HG02852 (cell line): ENCODE measurements around the gene POR.

Experiments used
- ATAC-seq: cut with Tn5 transposase; IDR thresholded peaks from one replicate; pipeline ENCODE4 v1.9.1; 2021; ENCODE audit warnings: mild to moderate bottlenecking, moderate library complexity; ENCODE audit not compliant: unreplicated experiment

The POR gene

DNA sequence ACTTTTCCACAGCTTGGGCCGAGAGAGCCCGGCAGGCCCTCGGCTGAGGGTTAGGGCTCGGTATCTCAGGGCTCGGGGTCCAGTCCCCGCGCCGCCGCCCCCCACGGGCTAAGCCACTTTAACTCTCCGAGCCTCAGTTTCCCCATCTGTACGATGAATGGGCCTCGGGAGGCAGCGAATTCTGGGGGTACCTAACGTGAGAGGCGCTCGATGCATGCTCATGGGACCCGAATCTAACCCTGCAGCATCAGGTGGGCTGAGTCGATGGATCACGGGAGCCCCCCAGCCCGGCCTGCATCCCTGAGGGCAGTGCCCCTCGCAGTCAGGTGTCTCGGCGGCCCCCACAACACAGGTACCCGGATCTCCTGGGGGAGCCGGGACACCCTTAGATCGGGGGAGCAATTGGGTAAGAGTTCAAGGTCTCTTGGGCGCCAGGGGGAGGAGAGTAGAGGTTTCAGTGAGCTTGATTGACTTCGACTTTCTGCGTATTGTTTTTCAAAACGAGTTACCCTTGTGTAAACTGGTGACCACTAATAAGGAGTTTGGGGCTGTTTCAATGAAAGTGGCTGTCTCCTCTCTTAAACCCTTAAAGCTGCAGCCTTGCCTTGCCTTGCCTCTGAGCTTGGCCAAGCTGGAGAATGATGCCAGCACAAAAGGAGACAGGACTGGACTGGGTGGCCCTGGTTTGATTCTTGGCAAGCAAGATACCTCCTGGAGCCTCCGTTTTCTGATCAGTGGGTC lies 631 bp downstream of the POR start:
- ATAC-seq, result peak; percentile 20

DNA sequence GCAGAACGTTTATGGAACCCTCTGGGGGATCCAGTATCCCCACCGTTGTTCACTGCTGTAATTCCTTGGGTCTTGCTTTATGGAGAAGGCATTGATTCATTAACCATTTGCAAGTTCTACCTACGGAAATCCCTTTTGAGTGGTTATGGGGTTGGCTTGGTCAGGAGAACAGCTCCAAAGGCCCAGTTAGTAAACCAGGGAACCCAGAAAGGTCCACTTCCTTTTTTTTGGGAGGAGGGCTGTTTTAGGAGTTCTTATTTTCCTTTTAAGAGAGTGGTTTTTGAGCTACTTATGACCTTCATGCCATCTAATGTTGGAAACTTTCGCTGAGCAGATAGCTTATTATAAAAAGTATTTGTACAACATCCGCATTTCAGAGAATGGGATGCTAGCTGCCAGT lies 1.3 kb downstream of the POR start:
- no peak for ATAC-seq

DNA sequence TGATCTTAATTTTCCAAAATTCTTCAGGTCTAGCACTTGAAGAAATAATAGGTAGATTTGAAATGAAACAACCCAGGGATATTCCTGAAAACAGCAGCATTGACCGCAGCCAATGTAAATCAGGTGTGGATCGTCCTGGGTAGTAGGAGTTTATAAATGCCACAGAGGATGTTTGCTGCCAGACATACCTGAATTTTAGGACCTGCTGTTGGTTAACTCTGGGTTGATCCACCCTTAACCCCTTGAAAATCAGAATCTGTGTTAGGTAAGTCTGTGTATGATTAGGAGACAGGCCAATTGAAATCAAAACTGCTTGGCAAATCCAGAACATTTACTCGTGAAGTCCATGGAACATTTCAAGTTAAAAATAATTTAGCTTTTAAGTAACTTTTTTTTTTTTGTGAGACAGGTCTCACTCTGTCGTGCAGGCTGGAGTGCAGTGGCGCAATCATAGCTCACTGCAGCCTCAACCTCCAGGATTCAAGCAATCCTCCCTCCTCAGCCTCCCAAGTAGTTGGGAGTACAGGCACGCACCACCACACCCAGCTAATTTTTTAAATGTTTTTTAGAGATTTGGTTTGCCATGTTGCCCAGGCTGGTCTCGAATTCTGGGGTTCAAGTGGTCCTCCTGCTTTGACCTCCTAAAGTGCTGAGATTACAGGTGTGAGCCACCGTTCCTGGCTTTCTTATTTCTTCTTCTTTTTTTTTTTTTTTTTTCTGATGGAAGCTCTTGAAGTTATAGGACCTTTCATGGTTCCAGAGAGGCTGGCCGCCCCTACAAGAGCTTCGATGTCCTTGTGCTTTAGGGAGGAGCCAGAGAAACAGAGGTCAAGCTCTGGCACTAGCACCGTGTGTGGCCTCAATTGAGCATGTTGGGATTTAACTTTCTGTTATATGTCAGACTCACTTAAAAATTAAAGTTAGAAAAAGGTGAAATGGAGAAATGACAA lies 2.0 kb downstream of the POR start:
- ATAC-seq, result no peak

DNA sequence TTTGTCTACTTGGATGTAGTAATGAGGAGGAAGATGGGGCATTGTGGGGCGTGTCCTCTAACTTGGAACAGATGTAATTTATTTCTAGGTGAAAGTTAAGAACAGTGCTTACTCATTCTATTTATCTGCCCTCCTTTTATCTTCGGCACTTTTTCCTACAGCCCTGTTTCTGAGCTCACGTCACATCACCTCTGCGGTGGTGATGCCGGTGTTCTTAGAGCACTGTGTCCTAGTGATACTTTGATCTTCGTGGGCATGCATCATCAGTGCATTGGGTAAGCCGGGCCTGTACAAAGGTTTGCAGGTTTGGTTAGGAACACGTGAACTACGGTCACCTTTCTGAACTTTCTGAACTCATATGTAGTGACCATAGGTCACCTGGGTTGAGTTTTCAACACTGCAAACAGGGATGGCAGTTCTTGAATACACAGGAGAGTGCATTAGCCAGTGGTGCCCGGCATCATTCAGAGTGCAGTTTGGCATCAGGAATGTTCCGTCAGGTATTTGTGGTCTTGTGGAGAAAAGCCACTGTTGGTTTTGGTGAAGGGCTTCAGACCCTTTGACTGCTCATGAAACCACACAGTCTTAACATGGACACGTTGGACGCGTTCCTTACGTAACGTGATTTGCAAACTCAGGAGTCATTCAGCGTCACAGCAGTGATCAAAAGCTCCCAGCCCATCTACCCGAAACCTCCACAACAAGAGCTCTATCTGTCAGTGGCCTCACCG lies 5.6 kb downstream of the POR start:
- no peak for ATAC-seq

DNA sequence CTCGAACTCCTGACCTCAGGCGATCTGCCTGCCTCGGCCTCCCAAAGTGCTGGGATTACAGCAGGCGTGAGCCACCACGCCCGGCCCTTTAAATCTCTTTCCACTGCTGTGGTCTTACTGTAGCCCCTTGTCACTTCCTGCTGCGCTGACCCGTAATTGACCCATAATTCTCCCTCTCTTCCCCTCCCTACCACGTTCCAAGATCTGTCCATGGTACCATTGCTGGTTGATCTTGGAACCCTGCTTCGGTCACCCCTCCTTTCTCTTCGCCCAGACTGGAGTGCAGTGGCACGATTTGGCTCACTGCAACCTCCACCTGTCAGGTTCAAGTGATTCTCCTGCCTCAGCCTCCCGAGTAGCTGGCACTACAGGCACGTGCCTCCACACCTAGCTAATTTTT lies 6.5 kb downstream of the POR start:
- no peak for ATAC-seq

DNA sequence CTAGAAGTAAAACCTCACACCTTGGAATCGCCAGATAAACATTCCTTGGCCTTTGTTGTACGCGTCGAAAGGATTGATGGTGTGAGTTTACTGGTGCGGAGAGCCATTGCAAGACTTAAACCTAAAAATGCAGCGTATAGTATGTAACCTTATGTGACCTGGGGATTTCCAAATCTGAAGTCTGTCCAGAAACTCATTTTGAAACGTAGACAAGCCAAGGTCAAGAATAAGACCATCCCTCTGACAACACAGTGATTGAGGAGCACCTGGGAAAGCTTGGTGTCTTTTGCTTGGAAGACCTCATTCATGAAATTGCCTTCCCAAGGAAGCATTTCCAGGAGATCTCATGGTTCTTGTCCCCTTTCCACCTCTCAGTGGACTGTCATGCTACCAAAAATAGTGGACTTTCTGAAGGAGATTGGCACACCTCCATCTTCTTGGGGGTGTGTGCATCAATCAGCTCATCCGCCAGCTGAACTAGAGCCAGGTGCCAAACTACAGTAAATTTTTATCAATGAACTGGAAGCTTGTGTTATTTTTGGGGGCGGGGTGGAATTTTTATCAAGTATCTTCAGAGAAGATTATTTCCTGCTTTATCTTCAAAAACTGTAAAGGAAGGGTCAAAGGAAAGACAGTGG lies 8.1 kb downstream of the POR start:
- ATAC-seq, result no peak

DNA sequence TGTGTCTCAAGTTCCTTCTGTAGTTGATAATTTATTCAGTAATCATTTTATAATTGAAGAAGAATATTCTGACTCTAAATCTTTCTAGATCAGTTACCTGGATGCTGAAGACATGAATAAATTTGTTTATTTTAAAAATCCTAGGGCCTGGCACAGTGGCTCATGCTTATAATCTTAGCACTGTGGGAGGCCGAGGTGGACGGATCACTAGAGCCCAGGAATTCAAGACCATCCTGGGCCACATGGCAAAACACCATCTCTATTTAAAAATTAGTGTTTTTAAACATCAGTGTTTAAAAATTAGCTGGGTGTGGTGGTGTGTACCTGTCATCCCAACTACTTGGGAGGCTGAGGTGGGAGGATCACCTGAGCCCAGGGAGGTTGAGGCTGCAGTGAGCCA lies 9.3 kb downstream of the POR start:
- ATAC-seq, result no peak

DNA sequence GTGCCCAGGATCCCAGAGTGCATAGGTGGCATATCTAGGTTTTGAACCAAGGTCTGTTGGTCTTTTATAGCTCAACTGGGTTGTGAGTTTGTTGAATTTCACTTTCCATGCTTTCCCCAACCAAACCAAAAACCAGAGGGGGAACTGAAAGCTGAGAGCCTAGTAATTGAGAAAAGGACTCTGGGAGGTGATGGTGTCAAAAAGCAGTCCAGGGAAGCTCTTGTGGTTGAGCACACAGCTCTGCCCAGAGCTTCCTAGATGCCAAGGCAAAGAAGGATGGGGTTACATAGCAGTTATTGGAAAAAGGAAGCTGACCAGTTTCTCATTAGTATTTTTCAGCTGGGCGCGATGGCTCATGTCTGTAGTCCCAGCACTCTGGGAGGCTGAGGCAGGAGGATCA lies 9.9 kb downstream of the POR start:
- no peak for ATAC-seq

DNA sequence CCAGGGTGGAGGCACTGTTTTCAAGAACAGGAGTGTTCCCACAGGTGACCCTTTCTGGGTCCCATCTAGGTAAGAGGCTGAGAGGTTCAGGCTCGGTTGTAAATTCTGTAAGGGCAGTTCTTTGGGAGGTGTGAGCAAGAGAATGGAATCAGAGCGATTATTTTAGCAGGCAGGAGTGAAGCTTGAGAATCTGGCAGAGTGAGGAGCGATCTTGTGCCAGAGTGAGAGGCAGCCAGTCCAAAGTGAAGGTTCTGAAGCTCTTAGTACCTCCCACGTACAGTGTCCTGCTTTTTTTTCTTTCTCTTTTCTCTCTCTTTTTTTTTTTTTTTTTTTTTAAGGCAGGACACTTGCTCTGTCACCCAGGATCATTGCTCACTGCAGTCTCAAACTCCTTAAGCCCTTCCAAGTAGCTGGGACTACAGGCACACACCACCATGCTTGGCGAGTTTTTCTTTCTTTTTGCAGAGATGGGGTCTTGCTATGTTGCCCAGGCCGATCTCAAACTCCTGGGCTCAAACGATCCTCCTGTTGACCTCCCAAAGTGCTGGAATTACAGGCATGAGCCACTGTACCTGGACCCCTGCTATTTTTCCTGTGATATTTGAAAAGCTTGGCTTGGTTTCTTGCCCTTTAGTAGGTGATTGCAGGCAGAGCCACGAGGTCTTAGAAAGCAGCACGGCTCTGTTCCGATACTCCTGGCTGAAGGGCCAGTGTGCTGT lies 10.9 kb downstream of the POR start:
- no peak for ATAC-seq

DNA sequence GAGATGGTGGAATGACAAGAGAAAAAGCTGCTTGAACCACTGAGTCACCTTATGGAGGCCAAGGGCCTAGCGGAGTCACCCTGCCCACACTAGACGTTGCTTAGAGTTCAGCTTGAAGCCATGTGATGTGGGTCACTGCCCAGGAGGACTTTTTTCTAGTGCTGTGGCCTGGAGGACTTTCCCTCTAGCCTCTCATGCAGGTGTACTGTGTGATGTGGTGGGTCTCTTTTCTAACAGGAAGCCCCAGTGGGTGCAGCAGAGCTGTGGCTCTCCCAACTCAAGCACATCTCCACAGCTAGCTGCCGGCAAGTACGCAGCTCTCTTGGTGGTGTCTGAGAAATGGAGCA lies 13.6 kb downstream of the POR start:
- peak; percentile 92 for ATAC-seq

DNA sequence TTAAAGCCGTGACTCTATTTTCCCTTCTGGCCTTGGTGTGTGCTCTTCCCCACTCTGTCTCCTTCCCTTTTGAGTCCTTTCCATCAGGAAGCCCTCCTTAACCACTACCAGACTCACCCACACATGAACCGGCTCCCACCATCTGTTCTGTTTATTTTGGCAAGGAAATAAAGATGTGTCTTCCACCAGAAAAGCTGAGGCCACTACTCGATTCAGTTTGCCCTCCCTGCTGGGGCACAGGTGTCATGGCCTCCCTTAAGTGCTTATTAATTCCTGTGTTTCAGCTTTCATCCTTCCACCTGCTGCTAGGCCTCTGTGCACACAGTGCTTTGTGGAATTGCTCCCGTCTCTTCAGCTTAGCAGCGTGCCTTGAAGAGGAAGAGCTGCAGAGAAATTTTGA lies 16.7 kb downstream of the POR start:
- no peak for ATAC-seq

DNA sequence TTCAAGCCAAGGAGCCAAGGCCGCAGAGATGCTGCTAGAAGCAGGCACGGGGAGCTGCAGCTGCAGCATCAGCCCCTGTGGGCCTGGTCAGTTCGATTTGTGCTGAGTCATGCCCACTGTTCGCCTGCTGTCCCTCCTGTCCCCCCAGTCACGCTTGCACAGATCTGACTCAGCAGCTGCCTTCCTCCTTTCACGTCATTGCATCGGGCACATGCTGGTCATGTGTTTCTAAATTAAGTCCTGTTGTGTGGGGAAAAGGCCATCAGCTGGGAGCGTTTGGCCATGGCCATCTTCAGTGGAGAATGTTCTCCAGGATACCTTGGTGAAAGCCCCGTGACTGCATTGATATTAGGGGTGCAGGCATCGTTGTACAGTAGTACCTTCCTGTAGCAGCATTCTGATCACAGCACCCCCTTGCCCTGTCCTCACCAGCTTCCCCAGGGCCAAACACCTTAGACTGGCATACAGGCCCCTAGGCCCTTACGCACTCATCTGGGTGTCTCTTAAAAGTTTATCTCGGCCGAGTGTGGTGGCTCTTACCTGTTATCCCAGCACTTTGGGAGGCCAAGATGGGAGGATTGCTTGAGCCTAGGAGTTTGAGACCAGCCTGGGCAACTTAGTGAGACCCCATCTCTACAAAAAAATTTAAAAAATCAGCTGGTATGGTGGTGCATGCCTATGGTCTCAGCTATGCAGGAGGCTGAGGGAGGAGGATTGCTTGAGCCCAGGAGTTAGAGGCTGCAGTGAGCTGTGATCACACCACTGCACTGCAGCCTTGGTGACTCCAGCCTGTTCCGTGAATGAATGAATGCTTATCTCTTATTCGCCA lies 23.2 kb downstream of the POR start:
- ATAC-seq, result no peak

DNA sequence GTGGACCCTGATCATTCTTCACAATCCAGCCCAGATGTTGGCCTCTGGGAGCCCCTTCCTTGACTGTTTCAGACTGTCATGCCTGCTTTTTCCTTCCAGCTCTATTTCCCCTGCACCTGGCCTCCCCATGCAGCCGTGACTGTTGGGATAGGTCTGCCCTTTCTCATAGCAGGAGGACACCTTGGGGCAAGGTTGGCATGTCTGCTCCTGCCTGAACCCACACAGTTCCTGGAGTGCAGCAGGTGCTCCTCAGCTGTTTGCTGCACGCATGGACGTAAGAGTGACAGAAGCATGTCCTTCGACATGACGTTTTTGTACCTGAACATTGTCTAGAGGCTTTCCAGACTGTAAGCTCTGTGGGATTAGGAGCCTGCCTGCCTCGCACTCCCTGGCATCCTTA lies 24.0 kb downstream of the POR start:
- ATAC-seq, result no peak

DNA sequence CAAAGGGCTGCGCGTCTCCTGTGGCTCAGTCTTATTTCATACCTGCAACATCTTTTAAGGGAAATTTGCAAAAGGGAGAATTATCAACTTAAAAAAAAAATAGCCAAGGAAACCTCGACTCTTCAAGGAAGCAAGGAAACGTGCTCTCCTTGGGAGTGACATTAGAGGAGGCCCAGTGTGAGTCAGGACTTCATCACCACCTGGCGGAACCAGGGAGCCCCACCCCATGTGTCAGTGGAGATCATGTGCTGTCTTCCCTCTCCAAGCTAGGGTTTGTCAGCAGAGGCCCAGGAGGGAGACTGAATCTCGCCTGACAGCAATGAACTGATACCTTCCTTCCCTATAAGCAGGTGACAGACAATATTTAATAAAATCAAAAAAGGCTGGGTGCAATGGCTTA lies 28.9 kb downstream of the POR start:
- no peak for ATAC-seq

DNA sequence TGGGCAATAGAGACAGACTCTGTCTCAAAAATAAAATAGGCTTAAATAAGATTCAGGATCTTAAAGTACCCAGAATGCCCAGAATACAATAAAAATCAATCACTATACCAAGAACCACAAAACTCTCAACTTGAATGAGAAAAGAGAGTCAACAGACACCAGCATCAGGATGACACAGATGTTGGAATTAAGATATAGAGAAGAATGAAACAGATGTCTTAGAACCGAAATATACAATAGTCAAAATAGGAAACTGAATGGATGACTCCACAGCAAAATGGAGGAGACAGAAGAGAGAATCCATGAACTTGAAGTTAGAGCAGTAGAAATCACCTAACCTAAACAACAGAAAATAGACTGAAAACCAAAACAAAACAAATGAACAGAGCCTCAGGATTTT lies 29.6 kb downstream of the POR start:
- ATAC-seq, result no peak

DNA sequence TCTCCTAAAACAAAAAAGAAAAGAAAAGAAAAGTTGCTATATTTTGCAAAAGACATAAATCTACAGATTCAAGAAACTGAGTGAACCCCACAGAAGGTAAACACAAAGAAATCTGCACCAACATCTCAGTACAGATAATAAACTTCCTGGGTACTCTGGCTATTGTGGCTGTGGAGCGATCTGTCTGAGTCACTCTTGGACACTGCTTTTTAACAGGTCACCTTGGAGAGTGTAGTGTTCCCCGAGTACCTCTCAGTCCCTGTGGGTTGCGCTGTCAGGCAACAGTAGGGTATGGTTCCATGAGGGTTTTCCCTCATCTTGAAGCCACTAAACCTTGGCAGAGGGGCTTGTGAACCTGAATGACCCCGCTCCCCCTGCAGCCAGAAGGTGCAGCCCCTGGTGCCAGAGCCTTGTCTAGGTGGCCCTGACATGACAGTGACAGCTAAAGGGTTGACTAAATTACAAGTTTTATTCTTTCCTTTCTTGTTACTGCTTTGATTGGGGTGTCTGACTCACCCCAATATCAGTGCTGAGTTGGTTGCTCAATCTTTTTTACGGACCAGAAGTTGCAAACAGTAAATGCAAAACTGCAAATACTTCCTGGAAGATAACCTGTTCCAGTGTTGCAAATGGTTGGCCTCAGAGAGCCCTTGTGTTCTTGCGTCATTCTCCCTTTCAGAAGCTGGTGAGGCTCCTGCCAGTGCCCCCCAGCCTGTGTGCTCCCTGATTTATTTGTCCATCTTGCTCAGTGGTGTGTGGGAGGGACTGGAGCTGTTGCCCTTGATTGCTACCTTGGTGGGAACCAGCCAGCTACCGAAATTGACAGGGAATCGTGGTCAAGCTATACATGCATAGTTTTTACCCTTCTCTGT lies 30.6 kb downstream of the POR start:
- no peak for ATAC-seq

DNA sequence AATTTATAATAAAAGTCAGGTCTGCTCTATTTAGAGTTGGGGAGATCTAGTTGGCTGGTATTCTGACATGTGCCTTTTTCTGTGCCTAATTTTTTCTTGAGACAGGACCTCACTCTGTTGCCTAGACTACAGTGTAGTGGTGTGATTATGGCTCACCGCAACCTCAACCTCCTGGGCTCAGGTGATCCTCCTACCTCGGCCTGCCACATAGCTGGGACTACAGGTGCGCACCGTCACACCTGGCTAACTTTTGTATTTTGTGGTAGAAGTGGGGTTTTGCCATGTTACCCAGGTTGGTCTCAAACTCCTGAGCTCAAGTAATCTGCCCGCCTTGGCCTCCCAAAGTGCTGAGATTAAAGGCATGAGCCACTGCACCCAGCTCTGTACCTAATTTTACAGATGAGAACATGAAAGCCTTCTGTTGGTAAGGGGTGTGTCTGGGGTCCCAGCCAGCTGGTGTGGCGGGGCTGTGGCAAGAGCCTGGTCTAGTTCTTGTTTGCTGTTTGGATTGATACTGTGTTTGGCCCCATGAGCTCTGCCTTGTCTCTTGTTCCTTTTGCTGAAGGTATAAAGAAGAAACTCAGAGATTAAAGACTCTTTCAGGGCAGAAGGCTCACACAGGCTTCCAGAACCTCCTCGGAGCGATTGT lies 31.4 kb downstream of the POR start:
- ATAC-seq, result no peak

DNA sequence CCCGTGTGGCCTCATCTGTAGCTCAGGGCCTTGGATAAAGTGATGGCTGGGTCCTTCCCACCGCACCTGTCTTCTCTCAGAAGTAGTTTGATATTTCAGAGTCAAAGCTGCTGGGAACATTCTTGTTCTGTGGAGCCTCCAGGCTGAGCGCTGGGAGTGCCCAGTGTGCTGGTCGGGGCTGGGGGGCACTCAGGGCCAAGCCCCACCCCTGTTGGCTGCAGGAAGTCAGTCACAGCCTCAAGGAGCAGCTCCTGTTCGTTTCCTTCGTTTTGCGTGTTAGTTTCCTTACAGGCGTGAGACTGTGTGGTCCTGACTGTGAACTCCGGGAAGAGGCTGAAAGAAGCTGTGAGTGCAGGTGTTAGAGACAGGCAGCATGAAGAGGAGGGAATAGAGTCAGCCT lies 33.2 kb downstream of the POR start:
- ATAC-seq, result no peak
